ENCODE results near the gene HAAO. TPM values are rescaled to one million over a fixed set of nuclear protein-coding genes. Genes with fewer than 3 reads are reported as not detected.

The HAAO gene
- polyA plus RNA-seq, 1 experiment = 3.1 TPM

GRCh38 chr2:42770288-42771131 is 21.9 kb downstream of the HAAO start:
- POLR2A ChIA-PET = no interaction called here
- TF ChIP-seq CTCF (IDR thresholded peaks at IDR 0.05; ENCODE audit: low read depth, low read length) = peak; percentile 45
- no peak overlapping the region for H3K4me3 ChIP-seq (ENCODE audit: low read depth, low read length)
- H3K27me3 ChIP-seq (ENCODE audit: control insufficient read depth, insufficient read depth, low read length) = no peaks in the 10 kb centered on the region
- no peak overlapping the region for H3K27ac ChIP-seq (ENCODE audit: low read depth, low read length)
- CTCF ChIA-PET = no interaction called here
- H3K9me3 ChIP-seq (ENCODE audit: control insufficient read depth, insufficient read depth, low read length) = no peaks in the 10 kb centered on the region
- DNase-seq (ENCODE audit: low read depth, low spot score) = no peak

GRCh38 chr2:42769583-42770287 is 22.6 kb downstream of the HAAO start:
- Histone ChIP-seq H3K9me3 (ENCODE audit: control insufficient read depth, insufficient read depth, low read length) (no peaks in the 10 kb centered on the region), H3K27ac (ENCODE audit: low read depth, low read length) (no peak overlapping the region), H3K4me3 (ENCODE audit: low read depth, low read length) (no peak overlapping the region), H3K27me3 (ENCODE audit: control insufficient read depth, insufficient read depth, low read length) (no peaks in the 10 kb centered on the region)
- no peak for DNase-seq (ENCODE audit: low read depth, low spot score)
- CTCF ChIA-PET = no interaction called here
- TF ChIP-seq CTCF (IDR thresholded peaks at IDR 0.05; ENCODE audit: low read depth, low read length) = no peak
- POLR2A ChIA-PET = no interaction called here

GRCh38 chr2:42768706-42769256 is 23.6 kb downstream of the HAAO start:
- Histone ChIP-seq H3K9me3 (ENCODE audit: control insufficient read depth, insufficient read depth, low read length) (no peaks in the 10 kb centered on the region), H3K27me3 (ENCODE audit: control insufficient read depth, insufficient read depth, low read length) (no peaks in the 10 kb centered on the region), H3K27ac (ENCODE audit: low read depth, low read length) (no peak overlapping the region), H3K4me3 (ENCODE audit: low read depth, low read length) (no peak overlapping the region)
- ChIA-PET CTCF (no interaction called here), POLR2A (no interaction called here)
- no peak for TF ChIP-seq CTCF (IDR thresholded peaks at IDR 0.05; ENCODE audit: low read depth, low read length)
- DNase-seq (ENCODE audit: low read depth, low spot score) = no peak

GRCh38 chr2:42767899-42768705 is 24.3 kb downstream of the HAAO start:
- no peak for TF ChIP-seq CTCF (IDR thresholded peaks at IDR 0.05; ENCODE audit: low read depth, low read length)
- Histone ChIP-seq H3K27me3 (ENCODE audit: control insufficient read depth, insufficient read depth, low read length) (no peaks in the 10 kb centered on the region), H3K4me3 (ENCODE audit: low read depth, low read length) (no peak overlapping the region), H3K9me3 (ENCODE audit: control insufficient read depth, insufficient read depth, low read length) (no peaks in the 10 kb centered on the region), H3K27ac (ENCODE audit: low read depth, low read length) (no peak overlapping the region)
- POLR2A ChIA-PET = no interaction called here
- CTCF ChIA-PET = no interaction called here
- no peak for DNase-seq (ENCODE audit: low read depth, low spot score)

Data from AG04450 (cell line).